C4-2B (cell line): ENCODE results near the gene OSBP2.

ENCODE experiments used
- ZFX ChIP-seq: fragments of 450-650 bp; IDR thresholded peaks from 2 replicates; pipeline ENCODE4 v1.6.1; 2017
- TF ChIP-seq, protein P1 (sequence below): fragments of 450-650 bp; conservative IDR thresholded peaks from 2 replicates; pipeline ENCODE4 v1.5.1; 2017; ENCODE audit warnings: mild to moderate bottlenecking

DNA sequence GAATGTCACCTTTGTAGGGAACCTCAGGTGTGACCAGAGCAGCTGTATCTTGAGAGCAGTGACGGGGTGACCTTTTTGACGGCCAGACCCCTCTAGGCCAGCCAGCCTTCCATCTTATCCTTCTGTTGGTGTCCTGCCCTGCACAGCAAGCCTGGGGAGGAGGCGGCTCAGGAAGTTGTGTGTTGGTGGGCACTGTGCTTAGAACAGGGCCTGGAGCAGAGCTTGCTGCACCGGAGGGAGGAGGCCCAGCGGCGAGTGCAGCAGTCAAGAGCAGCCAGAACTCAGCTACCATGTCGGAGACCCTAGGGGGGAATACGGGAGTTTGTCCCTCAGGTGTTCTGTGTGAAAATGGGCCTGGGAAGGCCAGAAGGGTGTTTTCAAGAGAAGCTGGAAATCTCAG lies 129.4 kb downstream of the OSBP2 start:
- TF ChIP-seq, protein P1, sequence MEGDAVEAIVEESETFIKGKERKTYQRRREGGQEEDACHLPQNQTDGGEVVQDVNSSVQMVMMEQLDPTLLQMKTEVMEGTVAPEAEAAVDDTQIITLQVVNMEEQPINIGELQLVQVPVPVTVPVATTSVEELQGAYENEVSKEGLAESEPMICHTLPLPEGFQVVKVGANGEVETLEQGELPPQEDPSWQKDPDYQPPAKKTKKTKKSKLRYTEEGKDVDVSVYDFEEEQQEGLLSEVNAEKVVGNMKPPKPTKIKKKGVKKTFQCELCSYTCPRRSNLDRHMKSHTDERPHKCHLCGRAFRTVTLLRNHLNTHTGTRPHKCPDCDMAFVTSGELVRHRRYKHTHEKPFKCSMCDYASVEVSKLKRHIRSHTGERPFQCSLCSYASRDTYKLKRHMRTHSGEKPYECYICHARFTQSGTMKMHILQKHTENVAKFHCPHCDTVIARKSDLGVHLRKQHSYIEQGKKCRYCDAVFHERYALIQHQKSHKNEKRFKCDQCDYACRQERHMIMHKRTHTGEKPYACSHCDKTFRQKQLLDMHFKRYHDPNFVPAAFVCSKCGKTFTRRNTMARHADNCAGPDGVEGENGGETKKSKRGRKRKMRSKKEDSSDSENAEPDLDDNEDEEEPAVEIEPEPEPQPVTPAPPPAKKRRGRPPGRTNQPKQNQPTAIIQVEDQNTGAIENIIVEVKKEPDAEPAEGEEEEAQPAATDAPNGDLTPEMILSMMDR: no peak
- TF ChIP-seq ZFX: no peak
